Fibroblast of pulmonary artery (primary cell): ENCODE measurements around the gene TMIE.

ENCODE experiments used
- DNase-seq: peaks from one replicate; pipeline ENCODE4 v3.0.0-alpha.2; 2010; ENCODE audit warnings: low read depth
- H3K4me3 ChIP-seq: replicated peaks from 2 replicates; pipeline ENCODE4 v1.5.1; 2011; ENCODE audit warnings: low read depth, mild to moderate bottlenecking, control low read depth, low read length, moderate library complexity
- CTCF ChIP-seq: IDR thresholded peaks from 2 replicates; pipeline ENCODE4 v1.5.1; 2011; ENCODE audit warnings: mild to moderate bottlenecking, control low read depth, low read length, inconsistent platforms; ENCODE audit errors: missing control alignments

Gene TMIE

GRCh38 chr3:46701181-46701939 lies at the start of gene TMIE:
Gene TMIE (plus strand): TSS chr3:46701392. CDS start chr3:46701488, 96 bp downstream.
- H3K4me3 ChIP-seq = no peak within 1 kb of the TSS
- DNase-seq = no peak
- no peak for TF ChIP-seq CTCF

- DNase-seq = no peak
- no peak overlapping the region for H3K4me3 ChIP-seq
- no peak for TF ChIP-seq CTCF
Measured at GRCh38 chr3:46655271-46655670, 45.9 kb upstream of the TMIE start.

GRCh38 chr3:46656778-46657556 lies 44.2 kb upstream of the TMIE start:
- TF ChIP-seq CTCF = no peak
- H3K4me3 ChIP-seq = no peak overlapping the region
- DNase-seq = no peak

GRCh38 chr3:46659285-46659684 lies 41.9 kb upstream of the TMIE start:
- no peak overlapping the region for H3K4me3 ChIP-seq
- no peak for DNase-seq
- TF ChIP-seq CTCF = no peak

- DNase-seq = no peak
Measured at GRCh38 chr3:46660003-46660402, 41.2 kb upstream of the TMIE start.

More at GRCh38 chr3:46660003-46660402, 41.2 kb upstream of the TMIE start:
- no peak for TF ChIP-seq CTCF
- H3K4me3 ChIP-seq = no peak overlapping the region
